ENCODE results near the gene ONECUT1. TPM values are rescaled to one million over a fixed set of nuclear protein-coding genes. Genes with fewer than 3 reads are reported as not detected.

The ONECUT1 gene
- total RNA-seq (2022; extraction: Qiagen RNA extraction; ENCODE audit: low read depth): 0.11 to 0.51 TPM (median 0.26 TPM) in 4 of 5 replicates, not detected in the other

GRCh38 chr15:52790169-52790708 is at the start of gene ONECUT1:
Gene ONECUT1, minus strand, starts transcription at chr15:52790336. Its CDS starts 452 bp downstream, at chr15:52789884.

Other genes with a start within 250 kb of the ONECUT1 start
- gene ARPP19, start 221.3 kb downstream of the ONECUT1 start, total RNA-seq (2022; extraction: Qiagen RNA extraction; ENCODE audit: low read depth): 68.5 to 137 TPM (median 115 TPM) in 5 replicates
- gene ATOSA, start 110.9 kb downstream of the ONECUT1 start, total RNA-seq (2022; extraction: Qiagen RNA extraction; ENCODE audit: low read depth): 7.4 to 12.4 TPM (median 9.8 TPM) in 5 replicates